Adrenal gland (tissue), 5 donors: ENCODE results near the gene INTS15.

Experiments
- CTCF ChIP-seq, 6 experiments: fragments of 450-650 bp in 4 of 6; fragments of 200-600 bp in 2 of 6; sonication (generic) in 1 of 6; IDR thresholded peaks; 1 replicate in 5 of 6; 2 replicates in 1 of 6; pipeline versions ENCODE4 v1.5.1 to v1.8.0; 2016 to 2021; ENCODE audit warnings: antibody characterized with exemption in 6 of 6, mild to moderate bottlenecking in 2 of 6, moderate library complexity in 1 of 6
- POLR2A ChIP-seq, 2 donors: fragments of 450-650 bp; IDR thresholded peaks; one replicate each; pipeline ENCODE4 v1.6.1; 2017; ENCODE audit warnings: antibody characterized with exemption in 2 of 2, mild to moderate bottlenecking in 2 of 2, moderate library complexity in 1 of 2
- donor health status: DM: no; HTN: no; CAD: no.

- TF ChIP-seq CTCF (IDR thresholded peaks at IDR 0.05) (no peak), POLR2A (IDR thresholded peaks at IDR 0.05) (no peak)
Measured at GRCh38 chr7:6653071-6654003, 63.5 kb downstream of the INTS15 start.
